Activated T-cell treated with anti-CD3 and anti-CD28 coated beads, Interleukin-2, amount 50 U/mL, for 24 hours (primary cell): ENCODE measurements around the gene LYPD4.
A peak's percentile ranks its signal among the peaks of the same experiment; 100 is the strongest.
"Not testable (repeated sequence)": the region's sequence is repeated elsewhere in the genome, so short reads cannot be mapped to it uniquely, and the experiment has no call there.

Experiments
- DNase-seq: peaks from one replicate; pipeline ENCODE4 v3.0.0-alpha.2; 2020
- H3K27ac Mint-ChIP-seq: 2 replicates; pipeline ENCODE4 v1.8.0; 2020; ENCODE audit warnings: mild to moderate bottlenecking, mixed read lengths
- H3K27me3 Mint-ChIP-seq: 2 replicates; pipeline ENCODE4 v1.8.0; 2020; ENCODE audit warnings: mixed read lengths
- H3K36me3 Mint-ChIP-seq: 2 replicates; pipeline ENCODE4 v1.8.0; 2020; ENCODE audit warnings: low read depth, mixed read lengths
- H3K4me1 Mint-ChIP-seq: 2 replicates; pipeline ENCODE4 v1.8.0; 2020; ENCODE audit warnings: low read depth, mixed read lengths
- H3K4me3 Mint-ChIP-seq: 2 replicates; pipeline ENCODE4 v1.8.0; 2020; ENCODE audit warnings: mild to moderate bottlenecking, moderate library complexity, mixed read lengths
- H3K9me3 Mint-ChIP-seq: 2 replicates; pipeline ENCODE4 v1.8.0; 2020; ENCODE audit warnings: mixed read lengths

LYPD4 gene

GRCh38 chr19:41810301-41810700 is 34.2 kb downstream of the LYPD4 start:
- peaks cover 7% of the 10 kb centered on the region for H3K27me3 Mint-ChIP-seq
- no peak for DNase-seq
- H3K36me3 Mint-ChIP-seq: no peaks in the 10 kb centered on the region
- no peak overlapping the region for H3K4me3 Mint-ChIP-seq
- H3K27ac Mint-ChIP-seq: no peak overlapping the region
- H3K9me3 Mint-ChIP-seq: no peaks in the 10 kb centered on the region
- peaks cover 11% of the 10 kb centered on the region for H3K4me1 Mint-ChIP-seq

- DNase-seq: no peak
- peaks cover 7% of the 10 kb centered on the region for H3K27me3 Mint-ChIP-seq
- peaks cover 16% of the 10 kb centered on the region for H3K4me1 Mint-ChIP-seq
- no peaks in the 10 kb centered on the region for H3K36me3 Mint-ChIP-seq
- H3K4me3 Mint-ChIP-seq: no peak overlapping the region
- H3K27ac Mint-ChIP-seq: no peak overlapping the region
- H3K9me3 Mint-ChIP-seq: no peaks in the 10 kb centered on the region
These were observed 35.6 kb downstream of the LYPD4 start for GRCh38 chr19:41808663-41809566.

DNA sequence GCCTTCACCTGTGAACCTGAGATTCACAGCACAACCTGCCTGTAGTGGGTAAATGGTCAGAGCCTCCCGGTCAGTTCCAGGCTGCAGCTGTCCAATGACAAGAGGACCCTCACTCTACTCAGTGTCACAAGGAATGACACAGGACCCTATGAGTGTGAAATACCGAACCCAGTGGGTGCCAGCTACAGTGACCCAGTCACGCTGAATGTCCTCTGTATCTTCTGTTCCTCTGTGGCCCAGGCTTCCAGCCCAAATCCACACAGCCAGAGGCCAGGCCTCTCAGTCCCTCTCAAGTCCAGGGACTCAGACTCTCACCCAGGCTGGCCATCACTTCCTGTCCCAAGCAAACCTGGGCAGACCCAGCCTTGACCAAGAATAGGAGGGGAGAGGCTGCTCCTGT is 37.3 kb downstream of the LYPD4 start:
- Mint-ChIP-seq H3K36me3 (no peaks in the 10 kb centered on the region), H3K4me1 (peaks cover 27% of the 10 kb centered on the region), H3K27ac (no peak overlapping the region), H3K9me3 (no peaks in the 10 kb centered on the region), H3K4me3 (no peak overlapping the region), H3K27me3 (peaks cover 7% of the 10 kb centered on the region)
- DNase-seq: no peak

DNA sequence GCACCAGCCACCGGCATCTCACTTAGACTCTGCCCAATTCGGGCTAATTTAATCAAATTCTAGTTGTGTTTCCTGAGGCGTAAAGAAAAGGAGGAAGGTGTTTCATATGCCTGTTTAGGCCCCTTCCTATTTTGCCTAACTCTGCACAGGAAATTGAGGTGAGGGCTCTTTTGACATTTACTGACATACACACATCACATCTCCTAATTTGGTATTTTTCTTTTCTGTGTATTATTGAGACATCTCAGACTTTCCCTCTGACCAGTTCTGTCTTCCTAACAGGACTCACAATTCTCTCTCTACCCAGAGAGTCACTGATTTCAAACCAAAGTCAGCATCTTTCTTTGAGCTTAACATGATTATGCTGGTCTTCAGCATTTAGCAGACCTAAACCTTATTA is 40.1 kb downstream of the LYPD4 start:
- Mint-ChIP-seq H3K4me3 (no peak overlapping the region), H3K36me3 (no peaks in the 10 kb centered on the region), H3K27ac (peak overlapping the region; percentile 64), H3K27me3 (no peaks in the 10 kb centered on the region), H3K4me1 (peaks cover 38% of the 10 kb centered on the region), H3K9me3 (no peaks in the 10 kb centered on the region)
- no peak for DNase-seq

DNA sequence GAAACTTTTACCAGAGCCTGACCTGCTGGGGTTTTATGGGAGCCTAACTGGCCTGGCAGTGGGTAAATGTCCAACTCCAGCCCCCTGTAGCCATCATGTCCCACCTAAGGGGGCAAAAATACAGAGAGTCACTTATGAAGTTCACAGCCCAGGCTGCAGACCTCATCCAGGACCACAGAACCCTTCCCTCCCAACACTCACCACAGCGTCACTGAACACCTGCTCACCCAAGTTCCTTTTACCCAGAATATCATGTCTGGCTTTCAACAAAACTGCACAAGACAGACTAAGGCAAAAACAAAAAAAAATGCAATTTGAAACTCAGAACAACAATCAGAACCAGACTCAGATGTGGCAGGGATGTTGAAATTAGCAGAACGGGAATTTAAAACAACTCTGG is 41.7 kb downstream of the LYPD4 start:
- no peak for DNase-seq
- Mint-ChIP-seq H3K4me3 (no peak overlapping the region), H3K36me3 (no peaks in the 10 kb centered on the region), H3K9me3 (no peaks in the 10 kb centered on the region), H3K27ac (peak overlapping the region; percentile 51), H3K4me1 (peaks cover 38% of the 10 kb centered on the region), H3K27me3 (no peaks in the 10 kb centered on the region)

DNA sequence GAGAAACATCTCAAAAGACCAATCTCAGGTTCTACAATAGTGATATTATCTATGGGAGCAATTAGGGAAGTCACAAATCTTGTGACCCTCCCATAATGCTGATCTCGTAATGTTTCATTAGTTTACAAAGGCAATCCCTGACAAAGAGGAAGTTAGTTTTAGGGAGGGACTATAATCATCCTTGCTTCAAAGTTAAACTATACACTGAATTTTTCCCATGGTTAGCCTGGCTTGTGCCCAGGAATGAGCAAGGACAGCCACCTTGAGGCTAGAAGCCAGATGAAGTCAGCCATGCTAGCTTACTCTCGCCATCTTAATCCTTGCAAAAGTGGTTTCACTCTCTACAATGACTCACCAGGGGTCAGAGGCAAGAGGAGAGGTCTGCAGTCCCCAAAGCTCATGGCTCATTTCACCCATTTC is 42.7 kb downstream of the LYPD4 start:
- no peak overlapping the region for H3K4me3 Mint-ChIP-seq
- H3K27ac Mint-ChIP-seq: no peak overlapping the region
- peaks cover 38% of the 10 kb centered on the region for H3K4me1 Mint-ChIP-seq
- peaks cover 3% of the 10 kb centered on the region for H3K27me3 Mint-ChIP-seq
- no peaks in the 10 kb centered on the region for H3K36me3 Mint-ChIP-seq
- no peak for DNase-seq
- no peaks in the 10 kb centered on the region for H3K9me3 Mint-ChIP-seq

- Mint-ChIP-seq H3K27ac (no peak overlapping the region), H3K36me3 (no peaks in the 10 kb centered on the region), H3K4me1 (peaks cover 38% of the 10 kb centered on the region), H3K27me3 (peaks cover 8% of the 10 kb centered on the region), H3K9me3 (no peaks in the 10 kb centered on the region), H3K4me3 (no peak overlapping the region)
- no peak for DNase-seq
These were observed 43.5 kb downstream of the LYPD4 start for GRCh38 chr19:41801031-41801430.

GRCh38 chr19:41799444-41800000 is 45.0 kb downstream of the LYPD4 start:
- Mint-ChIP-seq H3K4me3 (no peak overlapping the region), H3K4me1 (peaks cover 32% of the 10 kb centered on the region), H3K36me3 (no peaks in the 10 kb centered on the region), H3K27me3 (peaks cover 13% of the 10 kb centered on the region), H3K9me3 (no peaks in the 10 kb centered on the region), H3K27ac (no peak overlapping the region)
- no peak for DNase-seq

- H3K9me3 Mint-ChIP-seq: no peaks in the 10 kb centered on the region
- no peaks in the 10 kb centered on the region for H3K36me3 Mint-ChIP-seq
- peaks cover 30% of the 10 kb centered on the region for H3K27me3 Mint-ChIP-seq
- H3K27ac Mint-ChIP-seq: no peak overlapping the region
- peaks cover 11% of the 10 kb centered on the region for H3K4me1 Mint-ChIP-seq
- no peak overlapping the region for H3K4me3 Mint-ChIP-seq
- DNase-seq: no peak
These were observed 47.6 kb downstream of the LYPD4 start for GRCh38 chr19:41796901-41797300.

DNA sequence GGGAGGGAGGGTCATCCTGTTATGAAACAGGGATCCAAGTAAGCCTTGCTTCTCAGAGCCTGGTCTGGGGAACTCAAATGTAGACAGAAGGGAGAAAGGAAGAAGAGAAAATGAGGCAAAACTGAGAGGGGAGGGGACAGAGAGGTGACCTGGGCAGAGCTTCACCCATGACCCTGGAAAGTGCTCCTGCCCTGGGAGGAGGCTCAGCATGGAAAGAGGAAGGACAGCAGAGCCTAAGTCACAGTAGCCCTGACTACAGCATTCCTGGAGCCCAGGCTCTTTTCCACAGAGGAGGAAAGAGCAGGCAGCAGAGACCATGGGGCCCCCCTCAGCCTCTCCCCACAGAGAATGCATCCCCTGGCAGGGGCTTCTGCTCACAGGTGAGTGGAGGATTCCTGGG is 48.1 kb downstream of the LYPD4 start, which contains the start of gene CEACAM3:
TSS of gene CEACAM3 (plus strand) at position 226 of the 400 bp plus-strand sequence. CDS start at position 317, 91 bp downstream.
- peaks cover 36% of the 10 kb centered on the region for H3K27me3 Mint-ChIP-seq
- no peak within 1 kb of the TSS for H3K27ac Mint-ChIP-seq
- peaks cover 6% of the 10 kb centered on the region for H3K4me1 Mint-ChIP-seq
- H3K9me3 Mint-ChIP-seq: no peaks in the 10 kb centered on the region
- no peak for DNase-seq
- H3K4me3 Mint-ChIP-seq: no peak within 1 kb of the TSS
- H3K36me3 Mint-ChIP-seq: no peaks in the 10 kb centered on the region

GRCh38 chr19:41795031-41795461 is 49.4 kb downstream of the LYPD4 start:
- Mint-ChIP-seq H3K4me3 (no peak overlapping the region), H3K4me1 (peaks cover 3% of the 10 kb centered on the region), H3K36me3 (no peaks in the 10 kb centered on the region)

DNA sequence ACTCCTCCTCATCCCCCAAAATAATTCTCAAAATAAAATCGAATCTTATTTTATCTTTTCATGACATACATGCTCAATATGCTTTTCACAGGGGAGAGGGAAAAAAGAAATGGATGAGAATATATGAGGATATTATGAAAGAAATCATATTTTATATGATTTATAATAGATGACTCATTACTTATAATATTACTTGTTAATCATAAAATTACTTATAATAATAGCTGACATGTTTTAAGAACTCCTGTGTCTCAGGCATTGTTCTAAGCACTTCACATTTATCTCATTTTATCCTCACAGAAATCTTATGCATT is 51.1 kb downstream of the LYPD4 start:
- Mint-ChIP-seq H3K36me3 (no peaks in the 10 kb centered on the region), H3K9me3 (no peaks in the 10 kb centered on the region), H3K27ac (no peak overlapping the region), H3K27me3 (peaks cover 47% of the 10 kb centered on the region), H3K4me3 (no peak overlapping the region), H3K4me1 (peaks cover 3% of the 10 kb centered on the region)
- no peak for DNase-seq

More at GRCh38 chr19:41795031-41795461, 49.4 kb downstream of the LYPD4 start:
- no peaks in the 10 kb centered on the region for H3K9me3 Mint-ChIP-seq
- no peak overlapping the region for H3K27ac Mint-ChIP-seq
- peaks cover 37% of the 10 kb centered on the region for H3K27me3 Mint-ChIP-seq
- peak; percentile 58 for DNase-seq

- Mint-ChIP-seq H3K27me3 (peaks cover 50% of the 10 kb centered on the region), H3K36me3 (no peaks in the 10 kb centered on the region), H3K4me1 (peaks cover 3% of the 10 kb centered on the region), H3K4me3 (no peak overlapping the region), H3K9me3 (no peaks in the 10 kb centered on the region), H3K27ac (no peak overlapping the region)
- DNase-seq: peak; percentile 72
These were observed 51.7 kb downstream of the LYPD4 start for GRCh38 chr19:41792513-41793413.

- H3K4me1 Mint-ChIP-seq: peaks cover 16% of the 10 kb centered on the region
- not testable (repeated sequence) for H3K9me3 Mint-ChIP-seq, H3K4me3 Mint-ChIP-seq, DNase-seq, H3K27ac Mint-ChIP-seq, H3K36me3 Mint-ChIP-seq
- H3K27me3 Mint-ChIP-seq: peaks cover 67% of the 10 kb centered on the region
These were observed 55.4 kb downstream of the LYPD4 start for GRCh38 chr19:41789053-41789452.
